ENCODE data around the gene ANKFN1. TPM values are rescaled to one million over a fixed set of nuclear protein-coding genes. Genes with fewer than 3 reads are reported as not detected.
"Not testable (repeated sequence)": the region's sequence is repeated elsewhere in the genome, so short reads cannot be mapped to it uniquely, and the experiment has no call there.

The ANKFN1 gene
- total and polyA plus RNA-seq, 2 experiments from 2014 or later = 0.21 TPM; not detected in 1

GRCh38 chr17:56269556-56270389, 116.5 kb downstream of the ANKFN1 start:
- H3K4me3 ChIP-seq = no peak overlapping the region
- no peak for DNase-seq (ENCODE audit: low read depth in 1 of 2, low spot score in 1 of 2)
- H3K9me3 ChIP-seq (ENCODE audit: low read depth) = no peaks in the 10 kb centered on the region
- H3K36me3 ChIP-seq = no peaks in the 10 kb centered on the region
- no peaks in the 10 kb centered on the region for H3K27me3 ChIP-seq
- no peak overlapping the region for H3K27ac ChIP-seq
- H3K4me1 ChIP-seq (ENCODE audit: low read depth) = no peaks in the 10 kb centered on the region
- TF ChIP-seq CTCF (IDR thresholded peaks at IDR 0.05; ENCODE audit: low read depth, low read length) = no peak

DNA sequence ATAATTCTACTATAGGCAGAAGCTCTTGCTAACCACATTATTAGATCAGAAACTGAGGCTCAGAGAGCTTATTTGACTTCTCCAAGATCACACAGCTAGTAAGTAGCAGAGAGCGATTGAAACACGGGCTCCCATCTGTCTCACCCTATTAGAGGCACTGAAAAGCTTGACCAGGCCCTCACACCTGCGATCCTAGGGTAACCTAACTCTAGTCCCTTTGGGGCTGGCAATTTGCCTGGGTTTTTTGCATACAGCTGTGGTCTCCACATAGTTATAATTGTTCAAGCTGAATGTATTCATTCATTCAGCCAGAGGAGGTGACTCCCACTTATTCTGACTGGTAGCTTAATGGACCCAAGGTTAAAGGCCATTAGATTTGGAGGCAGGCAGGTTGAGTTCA, 121.2 kb downstream of the ANKFN1 start:
- no peaks in the 10 kb centered on the region for H3K4me1 ChIP-seq (ENCODE audit: low read depth)
- TF ChIP-seq CTCF (IDR thresholded peaks at IDR 0.05; ENCODE audit: low read depth, low read length) = no peak
- H3K27me3 ChIP-seq = no peaks in the 10 kb centered on the region
- no peak for DNase-seq (ENCODE audit: low read depth in 1 of 2, low spot score in 1 of 2)
- H3K27ac ChIP-seq = no peak overlapping the region
- no peaks in the 10 kb centered on the region for H3K9me3 ChIP-seq (ENCODE audit: low read depth)
- no peak overlapping the region for H3K4me3 ChIP-seq
- H3K36me3 ChIP-seq = no peaks in the 10 kb centered on the region

- H3K36me3 ChIP-seq = no peaks in the 10 kb centered on the region
- no peaks in the 10 kb centered on the region for H3K9me3 ChIP-seq (ENCODE audit: low read depth)
- H3K27me3 ChIP-seq = no peaks in the 10 kb centered on the region
- DNase-seq (ENCODE audit: low read depth in 1 of 2, low spot score in 1 of 2) = no peak
- H3K27ac ChIP-seq = no peak overlapping the region
- H3K4me1 ChIP-seq (ENCODE audit: low read depth) = no peaks in the 10 kb centered on the region
- no peak overlapping the region for H3K4me3 ChIP-seq
- TF ChIP-seq CTCF (IDR thresholded peaks at IDR 0.05; ENCODE audit: low read depth, low read length) = no peak
Measured at GRCh38 chr17:56284482-56284881, 131.2 kb downstream of the ANKFN1 start.

GRCh38 chr17:56288786-56289185, 135.5 kb downstream of the ANKFN1 start:
- H3K27me3 ChIP-seq; H3K4me3 ChIP-seq; H3K4me1 ChIP-seq (ENCODE audit: low read depth); H3K36me3 ChIP-seq; H3K9me3 ChIP-seq (ENCODE audit: low read depth); DNase-seq (ENCODE audit: low read depth in 1 of 2, low spot score in 1 of 2); H3K27ac ChIP-seq: not testable (repeated sequence)

DNA sequence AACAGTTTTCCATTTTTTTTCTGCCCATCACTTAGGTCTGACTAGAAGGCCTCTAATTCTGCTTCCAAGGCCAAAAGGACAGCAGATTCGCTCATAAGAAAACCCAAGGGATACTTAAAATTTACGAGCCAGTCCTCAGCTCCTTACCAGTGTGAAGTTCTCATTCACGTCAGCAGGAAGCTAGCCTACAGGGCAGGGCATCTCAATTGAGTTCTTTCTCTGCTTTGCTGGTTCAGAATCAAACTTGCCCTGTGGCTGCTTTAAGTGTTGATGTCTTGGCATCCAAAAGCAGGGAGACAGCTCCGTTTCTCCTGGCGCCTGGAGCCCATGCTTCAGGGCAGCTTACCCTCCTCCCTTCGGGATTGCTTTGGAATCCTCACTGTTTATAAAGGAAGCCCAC, 136.0 kb downstream of the ANKFN1 start:
- no peak for DNase-seq (ENCODE audit: low read depth in 1 of 2, low spot score in 1 of 2)
- no peak overlapping the region for H3K27ac ChIP-seq
- TF ChIP-seq CTCF (IDR thresholded peaks at IDR 0.05; ENCODE audit: low read depth, low read length) = no peak
- H3K27me3 ChIP-seq = no peaks in the 10 kb centered on the region
- H3K9me3 ChIP-seq (ENCODE audit: low read depth) = no peaks in the 10 kb centered on the region
- H3K4me3 ChIP-seq = no peak overlapping the region
- no peaks in the 10 kb centered on the region for H3K4me1 ChIP-seq (ENCODE audit: low read depth)
- H3K36me3 ChIP-seq = no peaks in the 10 kb centered on the region

GRCh38 chr17:56290101-56290801, 137.0 kb downstream of the ANKFN1 start:
- H3K27ac ChIP-seq = no peak overlapping the region
- no peaks in the 10 kb centered on the region for H3K4me1 ChIP-seq (ENCODE audit: low read depth)

More at GRCh38 chr17:56290101-56290801, 137.0 kb downstream of the ANKFN1 start:
- Histone ChIP-seq H3K27me3 (no peaks in the 10 kb centered on the region), H3K9me3 (ENCODE audit: low read depth) (no peaks in the 10 kb centered on the region), H3K4me3 (no peak overlapping the region), H3K36me3 (no peaks in the 10 kb centered on the region)
- no peak for TF ChIP-seq CTCF (IDR thresholded peaks at IDR 0.05; ENCODE audit: low read depth, low read length)
- no peak for DNase-seq (ENCODE audit: low read depth in 1 of 2, low spot score in 1 of 2)

All from cardiac muscle cell (in vitro differentiated cells and primary cell).